HG03066 (cell line): ENCODE results near the gene RPL13.

Source experiments
- ATAC-seq: cut with Tn5 transposase; IDR thresholded peaks from one replicate; pipeline ENCODE4 v1.9.1; 2021; ENCODE audit warnings: low read depth; ENCODE audit not compliant: unreplicated experiment

Gene RPL13

DNA sequence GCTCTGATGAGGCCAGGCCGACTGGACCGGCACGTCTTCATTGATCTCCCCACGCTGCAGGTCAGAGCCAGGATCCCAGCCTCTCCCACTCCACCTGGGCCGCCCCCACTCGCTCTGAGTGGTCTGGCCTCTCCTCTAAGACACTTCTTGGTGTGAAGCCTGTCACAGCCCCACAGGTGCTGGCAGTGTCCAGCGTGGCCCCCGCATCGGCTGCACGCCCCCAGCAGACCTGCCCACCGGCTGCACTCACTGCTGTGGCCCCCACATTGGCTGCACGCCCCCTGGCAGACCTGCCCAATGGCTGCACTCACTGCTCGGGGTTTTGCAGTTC lies 15.8 kb upstream of the RPL13 start:
- ATAC-seq: no peak

GRCh38 chr16:89545044-89545830 lies 15.2 kb upstream of the RPL13 start:
- no peak for ATAC-seq

- ATAC-seq: no peak
These were observed 14.5 kb upstream of the RPL13 start for GRCh38 chr16:89545831-89546574.

DNA sequence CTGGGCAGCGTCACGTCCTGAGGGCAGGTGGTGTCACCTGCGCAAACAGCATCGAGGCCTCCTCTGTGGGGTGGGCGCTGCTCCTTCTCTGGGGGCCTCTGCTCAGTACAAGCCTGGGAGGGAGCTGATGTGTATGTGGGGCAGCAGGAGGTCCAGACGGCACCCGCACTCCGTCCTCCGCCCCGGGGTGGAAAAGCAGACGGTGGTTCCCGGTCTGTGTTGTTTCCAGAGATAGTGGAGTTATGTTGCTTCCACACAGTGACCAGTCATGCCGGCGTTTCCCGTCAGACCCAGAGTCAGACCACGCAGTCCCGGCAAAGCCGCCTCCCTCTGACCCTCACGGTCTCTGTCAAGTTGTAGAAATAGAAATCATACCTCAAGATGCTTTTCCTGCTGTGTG lies 13.7 kb upstream of the RPL13 start:
- ATAC-seq: no peak

DNA sequence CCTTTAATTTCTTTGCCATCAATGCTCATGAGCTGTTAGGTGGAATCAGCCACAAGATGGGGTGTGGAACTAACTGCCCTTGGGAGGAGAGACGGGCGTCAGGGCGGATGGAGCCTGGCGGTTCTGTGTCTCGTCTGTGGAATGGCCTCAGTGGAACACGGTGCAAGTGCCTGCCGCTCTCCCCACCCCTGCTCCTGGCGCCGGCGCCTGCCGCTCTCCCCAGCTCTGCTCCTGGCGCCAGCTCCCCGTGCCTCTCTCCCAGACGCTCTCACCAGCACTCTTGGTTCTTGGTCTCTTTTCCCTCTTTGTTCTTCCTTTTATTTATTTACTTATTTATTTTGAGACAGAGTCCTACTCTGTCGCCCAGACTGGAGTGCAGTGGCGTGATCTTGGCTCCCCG lies 13.2 kb upstream of the RPL13 start:
- no peak for ATAC-seq

GRCh38 chr16:89547860-89548259 lies 12.6 kb upstream of the RPL13 start:
- ATAC-seq: no peak

- ATAC-seq: no peak
These were observed 12.0 kb upstream of the RPL13 start for GRCh38 chr16:89548344-89549006.

DNA sequence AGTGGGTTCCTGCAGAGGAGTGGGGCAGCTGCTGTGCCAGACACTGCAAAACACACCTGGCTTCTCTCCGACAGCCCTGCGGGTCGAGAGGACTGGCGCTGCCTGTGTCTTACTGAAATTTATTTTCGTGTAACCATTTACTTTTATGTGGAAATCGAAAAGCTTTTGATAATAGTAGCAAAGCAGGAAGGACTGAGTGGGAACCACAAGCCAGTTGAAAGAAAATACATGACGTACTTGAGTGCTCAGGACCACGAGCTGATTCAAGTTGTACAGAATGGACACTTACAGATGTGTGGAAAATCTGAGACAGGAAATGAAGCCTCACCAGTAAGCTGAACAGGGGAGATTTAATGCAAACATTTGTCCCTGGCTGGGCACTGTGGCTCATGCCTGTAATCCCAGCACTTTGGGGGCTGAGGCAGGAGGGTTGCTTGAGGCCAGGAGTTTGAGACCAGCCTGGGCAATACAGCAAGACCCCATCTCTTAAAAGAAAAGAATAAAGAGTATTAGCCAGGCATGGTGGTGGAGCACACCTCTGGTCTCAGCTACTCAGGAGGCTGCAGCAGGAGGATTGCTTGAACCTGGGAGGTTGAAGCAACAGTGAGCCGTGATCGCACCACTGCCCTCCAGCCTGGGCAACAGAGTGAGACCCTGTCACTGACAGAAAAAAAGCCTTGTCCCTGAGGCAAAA lies 11.3 kb upstream of the RPL13 start:
- no peak for ATAC-seq

DNA sequence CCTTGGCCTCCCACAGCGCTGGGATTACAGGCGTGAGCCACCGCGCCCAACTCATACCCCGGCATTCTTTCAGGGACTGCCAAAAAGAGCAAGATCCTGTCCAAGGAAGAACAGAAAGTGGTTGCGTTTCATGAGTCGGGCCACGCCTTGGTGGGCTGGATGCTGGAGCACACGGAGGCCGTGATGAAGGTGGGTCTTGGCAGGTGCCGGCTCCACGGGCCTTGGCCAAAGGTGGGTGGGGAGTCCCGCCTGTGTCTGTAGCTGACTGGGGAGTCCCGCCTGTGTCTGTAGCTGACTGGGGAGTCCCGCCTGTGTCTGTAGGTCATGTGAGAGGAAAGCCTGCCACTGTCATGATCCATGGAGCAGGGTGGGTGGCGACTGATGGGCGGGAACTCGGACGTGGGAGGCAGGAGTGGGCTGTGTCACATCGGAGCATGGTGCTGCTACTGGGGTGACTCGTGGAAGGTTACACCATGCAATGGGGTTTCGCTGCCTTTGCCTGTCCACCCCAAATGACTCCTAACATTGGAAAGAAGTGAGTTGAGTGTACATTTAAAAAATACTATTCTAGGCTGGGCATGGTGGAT lies 10.0 kb upstream of the RPL13 start:
- ATAC-seq: no peak

- ATAC-seq: no peak
These were observed 8.2 kb upstream of the RPL13 start for GRCh38 chr16:89552329-89552728.

DNA sequence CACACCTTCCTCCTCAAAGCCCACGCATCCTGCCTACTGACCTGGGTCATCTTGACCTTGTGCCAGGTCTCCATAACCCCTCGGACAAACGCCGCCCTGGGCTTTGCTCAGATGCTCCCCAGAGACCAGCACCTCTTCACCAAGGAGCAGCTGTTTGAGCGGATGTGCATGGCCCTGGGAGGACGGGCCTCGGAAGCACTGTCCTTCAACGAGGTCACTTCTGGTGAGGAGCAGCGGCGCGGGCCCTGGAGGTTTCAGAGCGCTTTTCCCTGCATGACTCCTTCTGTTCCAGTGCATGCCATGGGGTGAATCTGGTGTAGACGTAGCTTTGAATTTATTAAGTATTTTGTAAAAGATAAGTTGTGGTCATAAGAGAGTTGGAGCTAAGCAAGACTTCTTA lies 7.6 kb upstream of the RPL13 start:
- no peak for ATAC-seq

DNA sequence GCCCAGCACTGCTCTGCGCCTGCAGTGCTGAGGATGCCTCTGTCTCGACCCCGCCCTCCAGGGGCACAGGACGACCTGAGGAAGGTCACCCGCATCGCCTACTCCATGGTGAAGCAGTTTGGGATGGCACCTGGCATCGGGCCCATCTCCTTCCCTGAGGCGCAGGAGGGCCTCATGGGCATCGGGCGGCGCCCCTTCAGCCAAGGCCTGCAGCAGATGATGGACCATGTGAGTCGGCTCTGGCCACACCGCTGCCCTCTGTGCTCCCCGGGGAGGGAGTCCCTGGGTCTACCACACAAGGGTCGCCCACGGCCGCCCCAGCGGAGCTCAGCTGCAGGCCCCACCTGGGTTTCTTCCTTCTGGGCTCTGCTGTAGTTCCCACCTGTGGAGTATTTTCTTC lies 6.7 kb upstream of the RPL13 start:
- no peak for ATAC-seq

GRCh38 chr16:89554343-89554742 lies 6.1 kb upstream of the RPL13 start:
- ATAC-seq: no peak

DNA sequence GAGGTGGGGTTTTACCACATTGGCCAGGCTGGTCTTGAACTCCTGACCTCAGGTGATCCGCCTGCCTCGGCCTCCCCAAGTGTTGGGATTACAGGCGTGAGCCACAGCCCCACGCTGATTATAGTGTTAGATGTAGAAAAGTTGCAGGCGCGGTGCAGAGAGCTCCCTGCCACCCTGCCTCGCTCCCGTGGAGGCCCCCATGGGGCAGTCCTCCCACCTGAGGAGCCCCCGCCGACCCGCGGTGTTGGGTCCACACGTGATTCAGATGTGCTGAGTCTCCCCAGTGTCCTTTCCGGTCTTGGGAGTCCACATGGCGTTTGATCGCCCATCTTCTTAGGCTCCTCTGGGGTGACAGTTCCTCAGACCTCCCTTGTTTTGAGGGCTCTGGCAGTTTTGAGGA lies 5.2 kb upstream of the RPL13 start:
- ATAC-seq: no peak

DNA sequence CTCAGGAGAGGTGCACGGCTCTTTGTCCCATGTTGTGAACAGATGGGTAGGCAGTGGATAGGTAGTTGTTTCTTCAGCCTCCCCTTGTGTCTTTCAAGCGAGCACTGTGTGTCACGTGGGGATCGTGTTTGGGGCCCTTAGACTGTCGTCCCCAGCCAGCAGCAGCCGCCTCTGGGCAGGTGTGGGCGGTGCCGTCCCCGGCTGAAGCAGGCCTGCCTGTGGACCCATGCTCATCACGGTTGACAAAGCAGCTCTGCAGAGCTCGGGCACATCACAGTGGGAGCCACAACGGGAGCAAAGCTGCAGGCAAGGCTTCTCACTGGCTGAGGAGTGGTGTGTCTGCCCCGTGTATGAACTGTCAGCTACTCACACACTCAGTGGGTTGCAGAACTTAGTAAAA lies 4.7 kb upstream of the RPL13 start:
- no peak for ATAC-seq

- ATAC-seq: no peak
These were observed 3.5 kb upstream of the RPL13 start for GRCh38 chr16:89556750-89557689.

- ATAC-seq: no peak
These were observed 2.6 kb upstream of the RPL13 start for GRCh38 chr16:89557690-89558490.

DNA sequence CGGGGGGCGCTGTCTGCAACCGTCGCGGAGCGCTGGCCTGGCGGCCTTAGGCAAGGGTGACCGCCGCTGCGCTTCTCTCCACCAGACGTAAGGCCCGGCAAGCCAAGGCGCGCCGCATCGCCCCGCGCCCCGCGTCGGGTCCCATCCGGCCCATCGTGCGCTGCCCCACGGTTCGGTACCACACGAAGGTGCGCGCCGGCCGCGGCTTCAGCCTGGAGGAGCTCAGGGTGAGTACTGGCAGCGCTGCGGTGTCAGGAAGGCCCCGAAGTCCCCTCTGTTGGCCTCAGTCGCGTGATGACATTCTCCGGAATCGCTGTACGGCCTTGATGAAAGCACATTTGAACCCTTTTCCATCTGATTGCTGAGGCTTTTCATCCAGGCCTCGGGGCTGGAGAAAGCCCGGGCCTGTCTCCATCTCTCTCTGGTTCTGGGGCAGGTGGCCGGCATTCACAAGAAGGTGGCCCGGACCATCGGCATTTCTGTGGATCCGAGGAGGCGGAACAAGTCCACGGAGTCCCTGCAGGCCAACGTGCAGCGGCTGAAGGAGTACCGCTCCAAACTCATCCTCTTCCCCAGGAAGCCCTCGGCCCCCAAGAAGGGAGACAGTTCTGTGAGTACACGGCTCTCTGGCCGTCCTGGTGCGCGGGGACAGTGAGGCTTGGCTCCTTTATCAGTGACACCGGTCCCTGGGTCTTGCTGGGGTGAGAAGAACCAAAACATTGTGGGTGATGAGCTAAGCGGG lies 831 bp downstream of the RPL13 start:
- no peak for ATAC-seq
